Endometrial microvascular endothelial cells (primary cell): ENCODE data around the gene PGM3. TPM values are rescaled to one million over a fixed set of nuclear protein-coding genes. Genes with fewer than 3 reads are reported as not detected.
"Not testable (repeated sequence)": the region's sequence is repeated elsewhere in the genome, so short reads cannot be mapped to it uniquely, and the experiment has no call there.

ENCODE experiments used
- in situ Hi-C: cut with HindIII; loops from 2 replicates; pipeline ENCODE4 v1.10.0; 2017; ENCODE audit warnings: low sequenced_read_pairs, low pct_unique_long_range_greater_than_20kb; ENCODE audit errors: inconsistent ontology term
- total RNA-seq: library from RNA; depleted of rRNA; stranded (reverse); fragments of >200 nt; gene quantifications from one replicate; pipeline ENCODE4 v1.2.3, GENCODE V29; 2015; ENCODE audit errors: inconsistent ontology term

PGM3 gene, protein sequence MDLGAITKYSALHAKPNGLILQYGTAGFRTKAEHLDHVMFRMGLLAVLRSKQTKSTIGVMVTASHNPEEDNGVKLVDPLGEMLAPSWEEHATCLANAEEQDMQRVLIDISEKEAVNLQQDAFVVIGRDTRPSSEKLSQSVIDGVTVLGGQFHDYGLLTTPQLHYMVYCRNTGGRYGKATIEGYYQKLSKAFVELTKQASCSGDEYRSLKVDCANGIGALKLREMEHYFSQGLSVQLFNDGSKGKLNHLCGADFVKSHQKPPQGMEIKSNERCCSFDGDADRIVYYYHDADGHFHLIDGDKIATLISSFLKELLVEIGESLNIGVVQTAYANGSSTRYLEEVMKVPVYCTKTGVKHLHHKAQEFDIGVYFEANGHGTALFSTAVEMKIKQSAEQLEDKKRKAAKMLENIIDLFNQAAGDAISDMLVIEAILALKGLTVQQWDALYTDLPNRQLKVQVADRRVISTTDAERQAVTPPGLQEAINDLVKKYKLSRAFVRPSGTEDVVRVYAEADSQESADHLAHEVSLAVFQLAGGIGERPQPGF
- total RNA-seq: 54.1 TPM

DNA sequence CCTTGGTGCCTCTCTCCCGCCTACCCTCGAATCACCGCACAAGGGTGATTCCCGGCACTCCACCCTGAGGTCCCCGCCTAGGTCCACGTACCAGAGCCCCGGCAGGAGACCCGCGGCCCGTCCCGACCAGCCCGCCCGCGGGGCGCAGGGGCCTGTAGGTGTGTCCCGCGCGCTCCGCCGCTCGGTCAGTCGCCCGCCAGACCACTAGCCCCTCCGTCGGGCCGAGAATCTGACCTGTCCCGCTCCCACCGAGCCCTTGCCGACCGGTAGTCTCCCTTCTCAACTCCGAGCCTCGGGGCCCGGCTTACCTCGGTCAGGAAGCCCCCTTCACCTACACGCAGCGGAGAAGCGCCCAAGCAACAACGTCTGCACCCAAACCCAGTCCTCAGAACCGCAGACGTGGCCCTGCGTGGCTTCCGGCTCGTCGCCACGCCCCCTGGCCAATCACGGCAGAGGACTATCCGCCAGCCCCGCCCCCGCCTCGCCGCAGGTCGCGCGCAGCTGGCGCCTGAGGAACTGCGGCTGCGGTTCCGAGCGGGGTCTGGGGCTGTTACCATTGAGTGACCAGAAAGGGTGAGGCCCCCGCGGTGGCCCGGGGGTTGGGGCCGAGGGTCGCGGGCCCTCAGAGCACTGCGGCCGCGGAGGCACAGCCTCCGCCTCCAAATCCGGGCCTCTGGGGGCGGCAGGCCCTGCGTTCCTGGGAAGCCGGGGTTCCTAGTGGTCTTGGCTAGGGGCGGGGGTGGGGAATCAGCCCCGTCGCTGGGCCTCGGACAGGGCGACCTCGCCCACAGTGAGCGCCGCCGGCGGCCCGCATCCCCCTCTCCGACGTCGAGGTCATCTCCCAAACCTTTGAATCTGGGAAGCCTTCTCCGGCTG is at the start of gene PGM3, which contains the start of gene RWDD2A:
PGM3 (minus strand) TSS at position 395 of the 876 bp plus-strand sequence. CDS start 2,253 bp downstream, outside the sequence.
RWDD2A (plus strand) TSS at position 487 of the 876 bp plus-strand sequence. CDS start 1,095 bp downstream, outside the sequence.
- in situ Hi-C loops: no loop called here

DNA sequence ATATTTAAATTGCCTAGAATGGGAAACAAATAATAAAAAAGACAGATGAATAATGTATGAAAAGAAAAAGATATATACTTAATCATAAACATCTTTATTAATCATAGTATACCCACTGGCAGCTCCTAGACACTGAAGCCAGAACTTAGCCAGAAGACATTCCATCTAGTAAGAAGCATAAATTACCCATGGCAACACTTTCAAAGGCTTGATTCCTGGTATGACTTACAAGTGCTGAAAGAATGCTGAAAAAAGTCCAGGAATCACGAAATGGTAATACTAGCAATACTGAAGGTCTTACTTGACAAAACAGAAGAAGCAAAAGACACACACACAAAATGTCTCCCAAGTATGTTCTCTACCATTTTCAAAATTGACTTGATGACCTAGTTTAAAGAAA is 38.1 kb upstream of the PGM3 start:
- in situ Hi-C loops: no loop called here

DNA sequence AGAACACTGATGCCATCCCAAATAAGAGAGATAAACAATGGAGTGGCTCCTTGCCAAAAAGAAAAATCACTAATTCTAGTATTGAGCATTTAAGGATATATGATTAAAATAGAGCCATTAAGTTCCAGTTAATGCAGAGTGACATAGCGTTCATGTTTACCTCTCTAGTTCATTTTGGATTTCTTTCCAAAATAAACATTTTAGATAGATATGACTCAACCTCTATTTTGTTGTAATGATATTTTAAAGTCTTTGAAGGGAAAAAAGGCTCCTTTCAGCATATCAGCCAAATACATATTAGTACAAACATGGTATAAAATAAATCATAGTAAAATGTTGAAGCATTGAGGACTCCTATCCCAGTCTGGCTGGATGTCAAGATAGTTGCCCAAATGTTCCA is 33.5 kb upstream of the PGM3 start:
- in situ Hi-C loops: no loop called here

DNA sequence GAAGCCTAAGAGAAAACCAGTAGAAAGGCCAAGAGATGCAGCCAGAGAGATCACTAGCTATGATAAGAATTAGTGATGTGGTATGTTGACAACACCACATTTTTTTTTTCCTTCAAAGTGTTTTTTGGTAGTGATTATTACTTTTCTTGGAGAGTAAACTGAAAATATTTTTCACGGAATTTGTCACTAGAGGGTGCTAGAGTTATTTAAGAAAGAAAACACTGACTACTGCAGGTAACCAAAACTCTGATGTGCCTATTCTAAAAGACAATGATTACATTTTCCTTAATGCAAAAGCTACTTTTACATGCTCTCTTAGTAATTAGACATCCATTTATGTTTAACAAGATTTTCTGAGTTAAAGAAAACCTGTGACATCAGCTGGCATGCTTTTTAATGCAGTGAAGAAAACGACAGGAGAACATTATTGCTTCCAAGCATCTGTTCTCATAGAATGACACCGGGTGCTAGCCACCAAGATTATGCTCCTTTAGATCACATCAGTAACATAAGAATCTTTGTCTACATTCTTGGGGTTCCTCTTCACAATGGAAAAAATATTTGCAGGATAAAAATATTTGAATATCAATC is 28.9 kb upstream of the PGM3 start:
- in situ Hi-C loops: loop anchor here (25.0 kb wide), 1 partner anchor 190 kb away; no protein-coding TSS in a partner anchor

DNA sequence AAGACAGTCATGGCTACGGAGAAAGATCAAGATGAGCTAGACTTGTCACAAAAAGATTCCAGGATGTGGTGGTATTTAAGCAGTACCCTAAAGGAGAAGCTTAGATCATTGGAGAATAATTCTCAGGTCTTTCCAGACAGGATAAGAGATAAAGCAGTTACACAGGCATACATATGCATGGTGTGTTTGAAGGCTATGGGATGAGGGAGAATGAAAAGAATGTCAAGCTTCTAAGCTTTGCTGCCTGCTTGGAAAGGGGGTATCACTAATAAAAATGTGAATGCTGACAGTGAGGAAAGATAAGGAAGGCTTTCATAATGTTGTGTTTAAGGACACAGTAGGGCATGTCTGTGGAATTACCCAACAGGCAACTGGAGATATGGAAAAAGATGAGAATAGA is 28.2 kb upstream of the PGM3 start:
- in situ Hi-C loops: loop anchor here (25.0 kb wide), 1 partner anchor 191 kb away; no protein-coding TSS in a partner anchor

DNA sequence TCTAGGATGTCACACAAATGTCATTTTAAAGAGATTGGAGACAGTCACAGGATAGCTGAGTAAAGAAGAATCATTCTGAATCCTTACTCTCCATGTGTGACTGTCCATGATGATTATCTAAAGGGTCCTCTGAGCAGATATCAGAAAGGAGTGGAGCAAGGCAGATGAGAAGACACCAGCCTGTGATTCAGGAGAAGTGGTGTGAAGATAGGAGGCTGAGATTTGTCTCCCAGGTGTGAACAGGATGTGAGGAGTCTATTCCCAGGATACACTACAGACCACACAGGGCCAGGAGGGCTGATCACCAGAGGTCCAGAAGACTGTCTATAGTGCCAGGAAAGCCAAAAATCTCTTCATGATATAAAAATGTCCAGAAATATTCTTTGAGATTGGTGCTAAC is 27.1 kb upstream of the PGM3 start:
- in situ Hi-C loops: loop anchor here (25.0 kb wide), 1 partner anchor 192 kb away; no protein-coding TSS in a partner anchor

DNA sequence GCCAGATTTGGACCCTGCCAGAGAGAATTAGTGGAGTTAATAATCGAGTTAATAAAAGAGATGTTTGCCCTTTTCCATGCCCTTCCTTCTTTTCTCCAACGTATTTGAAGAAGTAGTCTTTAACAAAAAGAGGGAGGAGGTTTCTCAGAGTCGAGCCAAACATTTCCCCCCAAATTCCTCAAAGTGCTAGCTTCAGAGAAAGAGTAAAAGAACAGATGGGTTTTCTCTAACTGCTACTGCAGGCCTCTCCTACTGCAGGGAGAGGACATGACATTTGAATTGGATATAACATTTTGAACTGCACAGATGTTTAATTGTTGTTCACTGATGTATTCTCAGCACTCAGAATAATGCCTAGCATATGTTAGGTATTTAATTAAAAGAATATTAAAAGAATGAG is 25.6 kb upstream of the PGM3 start:
- in situ Hi-C loops: loop anchor here (5.0 to 25.0 kb wide), 2 partner anchors 194 to 294 kb away; partner anchors contain the start of gene PRSS35

DNA sequence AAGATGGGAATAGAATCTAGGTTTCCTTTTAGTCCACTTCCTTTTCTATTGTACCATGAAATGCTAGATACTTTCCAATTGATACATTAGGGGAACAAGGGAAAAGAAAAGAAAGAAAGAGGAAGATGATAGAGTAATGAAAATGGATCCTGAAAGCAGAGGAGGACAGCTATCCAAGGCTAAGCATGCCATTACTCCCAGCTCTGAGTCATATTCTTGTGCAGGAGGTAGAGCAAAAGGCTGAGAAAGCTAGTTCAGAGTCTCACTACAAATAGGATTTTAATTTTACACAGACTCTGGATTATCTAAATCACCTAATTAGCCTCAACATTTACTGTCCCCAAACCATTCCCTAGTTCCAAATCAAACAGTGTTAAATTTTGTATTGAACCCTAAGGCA is 23.7 kb upstream of the PGM3 start:
- in situ Hi-C loops: loop anchor here (5.0 to 25.0 kb wide), 2 partner anchors 195 to 295 kb away; partner anchors contain the start of gene PRSS35

DNA sequence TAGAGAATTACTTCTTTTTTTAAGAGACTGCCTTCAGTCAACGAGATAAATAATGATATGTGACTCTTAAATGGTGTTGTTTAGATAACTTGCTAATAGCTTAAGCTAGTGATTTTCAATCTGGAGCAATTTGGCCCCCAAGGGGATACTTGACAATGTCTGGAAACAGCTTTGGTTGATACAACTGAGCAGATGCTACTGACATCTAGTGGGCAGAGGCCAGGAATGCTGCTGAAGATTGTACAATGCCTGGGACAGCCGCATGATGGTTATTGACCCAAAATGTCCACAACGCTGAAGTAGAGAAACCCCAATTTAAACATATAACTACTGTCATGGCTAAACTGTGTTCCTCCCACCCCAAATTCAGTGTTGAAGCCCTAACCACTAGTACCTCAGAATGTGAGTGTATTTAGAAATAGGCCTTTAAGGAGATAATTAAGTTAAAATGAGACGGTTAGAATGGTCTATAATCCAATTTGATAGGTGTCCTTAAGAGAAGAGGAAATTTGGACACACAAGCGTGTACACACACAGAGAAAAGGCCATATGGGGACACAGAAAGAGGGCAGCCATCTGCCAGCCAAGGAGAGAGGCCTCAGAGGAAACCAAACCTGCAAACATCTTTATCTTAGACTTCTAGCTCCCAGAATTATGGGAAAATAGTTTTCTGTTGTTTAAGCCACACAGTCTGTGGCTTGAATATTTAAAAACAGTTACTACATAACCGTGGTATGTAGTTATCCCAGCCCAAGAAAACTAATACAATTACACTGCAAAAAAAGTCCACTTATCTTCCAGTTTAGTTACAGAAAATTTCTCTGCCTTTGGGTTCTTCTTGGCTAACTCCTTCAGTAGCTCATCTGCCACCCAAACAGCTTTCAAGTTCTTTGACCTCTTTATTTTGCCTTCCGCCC is 22.3 kb upstream of the PGM3 start:
- in situ Hi-C loops: loop anchor here (5.0 to 25.0 kb wide), 2 partner anchors 197 to 297 kb away; partner anchors contain the start of gene PRSS35

DNA sequence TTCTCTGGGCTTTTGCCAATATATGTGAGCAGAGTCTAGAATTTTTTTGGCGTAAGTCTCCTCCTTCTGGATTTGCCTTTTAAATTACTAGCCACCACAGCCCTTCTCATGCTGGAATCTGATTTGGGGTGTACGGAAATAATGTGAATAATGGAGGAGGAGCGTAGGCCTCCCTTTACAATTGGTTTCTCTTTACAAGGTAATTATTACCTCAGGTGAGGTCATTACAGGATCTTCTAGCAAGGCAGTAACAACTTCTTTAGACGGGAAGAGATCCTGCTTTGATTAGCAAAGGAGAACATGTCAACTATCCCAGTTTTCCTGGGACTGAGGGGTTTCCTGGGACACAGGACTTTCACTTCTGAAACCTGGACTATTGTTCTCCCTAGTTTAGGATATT is 9.0 kb upstream of the PGM3 start:
- in situ Hi-C loops: loop anchor here (25.0 kb wide), 1 partner anchor 210 kb away; no protein-coding TSS in a partner anchor

DNA sequence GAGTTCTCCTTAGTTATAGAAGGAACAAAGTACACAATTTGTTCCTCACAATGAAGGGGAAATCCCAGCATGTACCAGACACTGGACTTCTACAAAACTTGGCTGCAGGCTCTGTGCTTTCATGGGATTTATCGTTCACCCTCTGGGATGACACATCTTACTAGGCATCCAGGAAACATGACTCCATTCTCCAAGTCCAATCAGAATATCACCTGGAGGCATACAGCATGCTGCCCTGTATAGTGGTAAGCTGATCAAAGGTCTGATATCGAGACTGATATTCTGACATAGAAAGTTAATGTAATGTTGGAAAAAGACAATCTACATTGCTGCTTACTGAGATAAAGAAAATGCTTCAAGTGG is 6.8 kb upstream of the PGM3 start:
- in situ Hi-C loops: loop anchor here (25.0 kb wide), 1 partner anchor 212 kb away; no protein-coding TSS in a partner anchor

DNA sequence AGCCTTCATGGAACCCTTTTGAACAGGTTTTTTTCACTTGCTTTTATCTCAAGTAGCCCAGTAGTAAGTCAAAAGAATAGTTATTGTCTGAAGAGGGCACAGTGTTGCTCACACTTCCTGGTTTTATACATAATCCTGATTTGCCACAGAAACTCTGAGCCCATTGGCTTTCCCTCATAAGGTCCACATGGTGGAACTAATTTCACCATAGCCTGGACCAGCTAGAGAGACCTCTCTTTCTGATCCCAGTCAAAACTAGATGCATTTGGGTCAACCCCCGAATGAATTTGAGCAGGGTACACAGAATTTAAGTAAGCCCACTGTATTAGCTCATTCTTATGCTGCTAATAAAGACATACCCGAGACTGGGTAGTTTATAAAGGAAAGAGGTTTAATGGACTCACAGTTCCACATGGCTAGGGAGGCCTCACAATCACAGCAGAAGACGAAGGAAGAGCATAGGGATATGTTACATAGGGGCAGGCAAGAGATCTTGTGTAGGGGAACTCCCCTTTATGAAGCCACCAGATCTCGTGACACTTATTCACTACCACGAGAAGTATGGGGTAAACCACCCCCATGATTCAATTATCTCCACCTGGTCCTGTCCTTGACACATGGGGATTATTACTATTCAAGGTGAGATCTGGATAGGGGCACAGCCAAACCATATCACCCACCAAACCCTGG is 6.3 kb upstream of the PGM3 start:
- in situ Hi-C loops: no loop called here

DNA sequence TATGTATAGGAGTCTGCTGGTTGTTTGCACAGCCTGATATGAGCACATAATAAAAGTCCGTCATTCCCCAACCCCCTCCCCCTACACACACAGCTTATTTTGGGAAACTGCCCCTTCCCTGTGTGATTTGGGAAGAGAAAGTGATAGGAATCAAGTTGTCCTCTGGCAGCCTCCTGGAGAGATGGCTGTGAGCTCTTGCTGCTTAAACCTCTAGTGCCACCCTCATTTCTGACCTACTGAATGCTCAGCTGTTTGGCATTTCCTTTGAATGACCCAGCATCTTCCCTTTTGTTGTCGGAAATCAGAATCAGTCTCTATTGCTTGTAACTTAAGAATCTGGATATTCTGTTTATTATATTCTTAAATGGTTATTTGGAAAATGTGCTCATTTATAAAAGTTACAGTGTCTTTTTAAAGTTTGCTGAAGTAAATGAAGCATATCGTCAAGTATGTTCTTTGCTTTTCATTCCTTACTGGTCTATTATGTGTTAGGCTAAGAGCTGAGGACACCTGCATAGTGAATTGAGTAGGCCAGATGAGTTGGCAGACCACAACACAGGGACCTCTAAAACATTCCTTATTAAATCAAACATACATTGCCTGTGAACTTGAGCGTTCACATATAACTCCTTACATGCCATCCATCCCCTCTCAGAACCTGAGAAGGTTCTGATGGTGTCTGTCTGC is 5.6 kb upstream of the PGM3 start:
- in situ Hi-C loops: no loop called here

DNA sequence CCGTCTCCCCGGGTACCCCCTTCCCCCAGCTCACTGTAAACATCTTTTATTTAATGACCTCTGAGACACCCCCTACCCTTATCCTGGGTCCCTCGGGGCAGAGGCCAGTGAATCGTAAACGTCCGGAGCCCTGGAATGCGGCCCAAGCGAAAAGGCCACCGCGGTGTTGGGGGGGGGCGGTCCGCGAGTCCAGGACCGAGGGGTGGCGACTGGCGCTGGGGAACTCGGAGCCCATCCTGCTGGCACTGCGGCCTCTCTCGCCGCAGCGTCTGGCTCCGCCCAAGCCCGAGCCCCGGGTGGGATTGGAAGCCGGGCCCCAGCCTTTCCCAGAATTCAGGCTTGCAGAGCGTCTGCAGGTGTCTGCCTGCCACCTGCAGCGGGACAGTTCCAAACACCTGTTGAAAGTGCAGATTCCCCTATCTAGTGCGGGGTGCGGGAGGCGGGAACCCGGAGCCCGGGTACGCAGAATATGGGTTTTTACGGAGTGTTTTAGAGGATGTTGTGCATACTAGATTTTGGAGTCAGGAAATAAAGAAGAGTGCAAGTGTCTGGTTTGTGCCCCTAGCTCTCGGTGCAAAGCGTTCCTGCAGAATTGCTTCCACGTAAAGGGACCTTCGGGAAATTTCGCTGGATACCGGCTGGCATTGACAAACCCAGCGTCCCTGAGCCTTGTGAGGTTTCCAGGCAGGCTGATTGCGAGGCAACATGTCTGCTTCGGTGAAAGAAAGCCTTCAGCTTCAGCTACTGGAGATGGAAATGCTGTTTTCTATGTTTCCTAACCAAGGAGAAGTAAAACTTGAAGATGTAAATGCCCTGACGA is 892 bp upstream of the PGM3 start:
- in situ Hi-C loops: no loop called here

DNA sequence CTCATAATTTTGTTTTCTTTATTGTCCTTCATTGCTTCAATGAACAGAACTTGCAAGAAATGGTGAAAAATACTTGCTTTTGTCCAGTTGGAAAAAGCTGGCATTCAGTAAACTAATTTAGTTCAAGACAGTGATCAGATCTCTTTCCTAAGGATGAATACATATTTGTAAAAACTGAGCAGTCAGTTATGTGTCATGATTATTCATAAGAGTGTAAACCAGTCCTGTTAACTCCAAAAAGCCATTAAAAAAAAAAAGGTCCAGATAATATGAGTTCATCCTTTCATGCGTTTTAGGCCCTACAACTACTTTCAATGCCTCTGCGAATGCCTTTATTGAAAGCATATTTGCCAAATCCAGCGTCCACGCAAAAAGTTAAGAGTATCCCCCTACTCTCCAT is 609 bp downstream of the PGM3 start:
- in situ Hi-C loops: no loop called here

DNA sequence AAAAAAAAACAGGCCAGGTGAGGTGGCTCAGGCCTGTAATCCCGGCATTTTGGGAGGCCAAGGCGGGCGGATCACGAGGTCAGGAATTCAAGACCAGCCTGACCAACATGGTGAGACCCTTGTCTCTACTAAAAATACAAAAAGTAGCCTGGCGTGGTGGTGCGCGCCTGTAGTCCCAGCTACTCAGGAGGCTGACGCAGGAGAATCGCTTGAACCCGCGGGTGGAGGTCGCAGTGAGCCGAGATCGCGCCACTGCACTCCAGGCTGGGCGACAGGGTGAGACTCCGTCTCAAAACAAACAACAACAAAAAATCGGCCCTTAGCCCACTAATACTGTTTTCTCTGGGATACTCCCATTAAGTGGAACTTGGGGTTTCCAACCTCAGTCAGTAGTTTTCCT is 1.1 kb downstream of the PGM3 start:
- in situ Hi-C loops: not testable (repeated sequence)
